ENCODE results near the gene SLC7A1.

- TF ChIP-seq CTCF (IDR thresholded peaks at IDR 0.05; ENCODE audit: low read length): no peak
- TF ChIP-seq EZH2 (IDR thresholded peaks at IDR 0.05; ENCODE audit: borderline replicate concordance, low read length): no peak
Observed at GRCh38 chr13:29594303-29594709, 1.2 kb downstream of the SLC7A1 start.
